Hepatic stellate cell (primary cell): Measurements from ENCODE around the gene KRT27.
"Not testable (repeated sequence)": the region's sequence is repeated elsewhere in the genome, so short reads cannot be mapped to it uniquely, and the experiment has no call there.

Experiments
- DNase-seq: peaks from one replicate; pipeline ENCODE4 v3.0.0; 2011; ENCODE audit warnings: low spot score

The KRT27 gene

DNA sequence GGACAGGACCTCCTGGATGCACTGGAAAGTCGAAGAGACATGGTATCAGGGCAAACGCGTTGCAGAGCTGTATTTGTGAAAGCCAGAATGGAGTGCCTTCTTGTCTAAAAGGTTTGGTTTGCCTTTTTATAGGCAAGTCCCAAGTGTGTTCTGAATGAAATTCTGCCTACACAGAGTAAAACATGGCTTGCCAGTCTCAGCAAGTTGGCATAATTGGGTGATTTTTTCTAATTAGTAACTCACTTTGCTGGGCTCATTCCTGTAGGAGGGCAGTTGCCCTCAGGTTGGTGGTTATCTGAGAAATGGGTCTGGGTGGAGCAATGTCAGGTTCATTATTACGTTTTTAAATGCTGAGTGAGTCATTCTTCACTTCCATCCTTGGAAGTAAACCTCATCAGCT, 27.1 kb downstream of the KRT27 start, which contains the start of gene KRT25:
KRT25 (minus strand) TSS at position 101 of the 400 bp plus-strand sequence; CDS start at position 41, 60 bp downstream.
- no peak for DNase-seq

DNA sequence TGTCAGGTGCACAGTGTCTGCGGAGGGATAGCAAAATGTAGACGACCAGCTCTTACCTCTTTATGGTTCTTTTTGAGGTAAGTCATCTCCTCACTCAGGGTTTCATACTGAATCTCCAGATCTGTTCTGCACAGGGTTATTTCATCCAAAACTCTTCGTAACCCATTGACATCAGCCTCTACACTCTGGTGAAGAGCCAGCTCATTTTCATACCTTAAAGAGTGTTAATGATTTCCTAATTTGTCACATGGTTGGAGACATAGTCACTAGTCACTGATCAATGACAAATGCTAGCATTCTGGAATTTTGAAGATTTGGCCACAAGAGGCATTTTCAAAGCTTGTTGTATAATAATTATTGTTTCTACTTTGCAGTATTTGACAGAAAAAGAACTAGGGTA, 28.5 kb downstream of the KRT27 start:
- DNase-seq = no peak

DNA sequence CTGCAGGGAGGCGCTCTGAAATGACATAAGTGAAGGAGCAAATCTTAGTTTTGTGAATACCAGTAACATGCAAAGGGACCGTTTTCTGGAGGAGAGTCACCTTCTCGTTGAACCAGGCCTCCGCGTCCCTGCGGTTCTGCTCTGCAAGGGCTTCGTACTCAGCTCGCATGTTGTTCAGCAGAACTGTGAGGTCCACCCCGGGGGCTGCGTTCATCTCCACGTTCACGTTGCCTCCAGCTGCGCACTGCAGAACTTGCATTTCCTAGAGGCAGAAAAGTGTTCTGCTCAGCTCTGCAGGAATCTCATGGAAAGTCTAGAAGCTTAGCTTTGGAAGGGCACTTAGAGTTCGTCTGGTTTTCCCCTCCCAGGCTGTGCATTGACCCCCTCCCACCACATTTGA, 31.3 kb downstream of the KRT27 start:
- no peak for DNase-seq

DNA sequence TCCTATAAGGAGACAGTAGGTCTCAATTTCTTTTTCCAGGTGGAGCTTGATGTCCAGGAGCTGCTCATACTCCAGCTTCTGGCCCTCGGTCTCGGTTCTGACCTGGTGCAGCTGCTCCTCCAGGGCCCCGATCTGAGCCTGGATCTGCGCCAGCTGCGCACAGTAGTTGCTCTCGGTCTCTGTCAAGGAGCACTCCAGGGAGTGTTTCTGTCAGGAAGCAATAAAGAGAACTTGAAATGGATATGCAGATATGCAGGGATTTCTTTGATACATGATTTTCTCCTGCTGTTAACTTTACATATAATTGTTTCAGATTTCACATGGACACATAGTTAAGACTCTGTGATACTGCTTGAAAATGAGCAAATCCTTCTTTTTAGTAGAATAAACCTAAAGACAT, 32.0 kb downstream of the KRT27 start:
- DNase-seq = no peak

DNA sequence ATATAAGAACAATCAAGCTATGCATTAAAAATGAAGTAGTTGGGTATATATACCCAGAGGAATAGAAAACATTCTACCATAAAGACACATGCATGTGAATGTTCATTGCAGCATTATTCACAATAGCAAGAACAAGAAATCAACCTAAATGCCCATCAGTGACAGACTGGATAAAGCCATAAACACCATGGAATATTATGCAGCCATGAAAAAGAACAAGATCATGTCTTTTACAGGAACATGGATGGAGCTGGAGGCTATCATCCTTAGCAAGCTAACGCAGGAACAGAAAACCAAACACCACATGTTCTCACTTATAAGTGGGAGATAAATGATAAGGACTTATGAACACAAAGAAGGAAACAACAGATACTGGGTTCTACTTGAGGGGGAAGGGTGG, 33.7 kb downstream of the KRT27 start:
- not testable (repeated sequence) for DNase-seq

DNA sequence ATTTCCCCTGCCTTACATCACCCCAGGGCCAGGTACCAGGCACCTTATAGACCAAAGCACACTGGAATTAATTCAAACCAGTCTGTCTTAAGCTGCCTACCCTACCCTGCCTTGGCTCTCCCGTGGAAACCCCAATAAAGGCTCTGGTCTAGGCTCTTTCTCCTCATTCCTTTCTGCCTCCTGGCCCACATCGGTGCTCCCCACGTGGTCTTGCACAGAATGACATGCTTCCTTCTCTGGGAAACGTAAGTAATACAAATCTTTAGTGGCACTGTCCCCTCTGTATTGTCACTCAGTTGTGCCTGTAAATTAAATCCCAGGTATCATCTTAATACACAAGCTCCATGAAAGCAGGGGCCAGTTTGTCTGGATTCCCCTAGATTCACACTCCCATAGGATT, 43.8 kb downstream of the KRT27 start:
- DNase-seq = no peak

DNA sequence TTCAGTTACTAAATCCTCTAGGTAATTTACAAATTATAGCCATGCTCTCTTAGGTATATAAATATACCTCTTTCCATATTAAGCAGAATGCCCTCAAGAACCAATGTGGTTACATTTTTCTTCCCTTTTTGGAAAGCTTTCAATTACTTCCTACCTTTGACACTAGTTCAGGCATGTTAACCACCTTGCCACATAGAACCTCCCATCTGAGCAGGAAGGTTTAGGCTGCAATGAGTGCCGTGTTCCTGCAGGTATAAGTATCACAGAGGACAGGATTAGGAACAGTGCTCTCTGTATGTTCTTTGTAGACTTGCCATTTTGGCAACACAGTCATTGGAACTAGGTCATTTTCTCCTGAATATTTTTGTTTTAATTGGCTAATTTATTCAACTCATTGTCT, 47.3 kb downstream of the KRT27 start:
- DNase-seq = no peak

DNA sequence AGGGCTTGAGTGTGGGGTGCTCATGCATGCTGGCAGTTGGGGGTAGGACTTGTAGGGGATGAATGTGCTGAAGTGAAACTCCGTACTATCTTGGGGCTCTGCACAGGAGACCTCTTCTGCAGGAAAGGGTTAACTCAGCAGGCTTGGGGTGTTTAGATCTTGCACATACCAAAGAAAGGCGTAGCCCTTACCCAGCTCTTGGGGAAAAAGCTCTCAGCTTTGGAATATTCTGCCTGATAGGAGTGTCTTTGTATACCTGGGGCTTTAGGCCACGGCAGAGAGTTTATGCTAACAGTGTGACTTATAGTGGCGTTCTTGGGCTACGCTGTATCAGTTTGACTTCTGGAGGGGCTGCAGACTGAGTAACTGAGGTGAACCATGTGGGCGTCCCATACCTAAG, 48.3 kb downstream of the KRT27 start:
- no peak for DNase-seq

DNA sequence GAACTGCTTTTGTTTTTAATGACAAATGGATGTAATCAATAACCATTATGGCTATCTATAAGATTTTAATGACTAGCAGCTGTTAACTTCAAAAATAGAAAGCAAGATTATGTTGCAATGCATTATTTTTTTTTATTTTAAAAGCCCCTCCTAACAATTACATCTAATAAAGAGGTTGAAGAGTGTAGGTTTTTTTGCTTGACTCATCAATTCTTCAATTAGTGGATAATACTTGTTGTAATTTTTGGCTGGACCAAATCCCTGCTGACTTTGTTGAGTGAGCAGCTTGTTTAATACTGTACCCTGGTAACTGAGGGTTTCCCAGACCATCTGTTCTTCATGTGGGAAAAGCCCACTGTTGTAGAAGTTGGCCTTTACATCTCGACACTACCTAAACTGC, 51.4 kb downstream of the KRT27 start:
- DNase-seq = no peak

DNA sequence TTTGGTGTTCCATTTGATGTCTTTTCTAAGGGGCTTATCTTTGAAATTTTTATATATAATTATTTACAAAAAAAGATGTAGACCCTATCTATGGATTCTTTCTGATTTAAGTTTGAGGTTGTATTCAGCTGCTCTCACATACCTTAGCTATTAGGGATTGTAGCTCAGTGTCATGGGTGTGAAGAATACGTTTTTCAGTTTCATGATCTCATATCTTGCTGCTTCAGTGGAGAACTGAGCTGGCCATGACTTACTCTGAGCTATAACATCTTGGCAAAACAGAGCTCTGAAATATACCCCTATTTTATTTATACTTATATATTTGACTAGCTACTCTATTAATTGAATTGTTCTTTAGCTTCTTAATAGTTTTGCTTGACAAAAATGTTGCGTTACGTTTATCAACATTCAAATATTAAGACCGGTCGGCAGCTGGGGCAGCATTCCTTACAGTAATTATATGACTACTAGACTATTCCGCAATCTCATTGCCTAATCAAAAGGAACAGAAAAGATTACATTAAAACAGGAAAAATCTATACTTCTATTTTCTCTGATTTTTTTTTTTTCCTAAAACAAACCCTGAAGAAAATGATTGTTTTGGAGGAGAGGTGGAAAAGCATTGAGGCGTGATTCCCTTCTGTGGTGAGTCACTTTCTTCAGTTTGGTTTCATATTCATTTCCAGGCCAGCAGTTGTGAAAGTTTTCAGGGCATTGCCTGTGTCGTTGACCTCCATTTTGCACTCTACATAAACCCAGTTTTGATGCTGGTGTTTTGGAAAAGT, 54.7 kb downstream of the KRT27 start:
- no peak for DNase-seq

DNA sequence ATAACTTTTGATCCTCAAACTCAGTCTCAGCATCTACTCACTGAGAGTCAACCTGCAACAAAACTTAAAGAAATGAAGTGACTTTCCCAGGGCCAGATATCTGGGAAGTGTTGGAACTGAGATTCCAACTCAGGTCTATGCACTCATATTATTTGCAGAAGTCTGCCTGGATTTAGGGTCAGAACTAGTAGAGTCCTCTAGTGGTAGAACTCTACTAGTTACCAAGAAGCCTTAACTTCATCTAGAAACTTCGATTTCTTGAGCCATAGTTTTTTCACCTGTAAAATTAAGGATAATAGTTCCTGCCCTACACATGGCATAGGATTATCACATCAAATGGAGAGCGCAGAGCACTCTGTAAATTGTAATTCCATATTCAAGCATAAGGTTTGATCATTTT, 55.4 kb downstream of the KRT27 start:
- DNase-seq = no peak
